SH-SY5Y (cell line): ENCODE measurements around the gene MT3.

ENCODE experiments used
- GATA2 ChIP-seq: IDR thresholded peaks from 2 replicates; pipeline ENCODE4 v1.6.1; 2011; ENCODE audit warnings: mild to moderate bottlenecking, low read depth, low read length
- GATA3 ChIP-seq: IDR thresholded peaks from 2 replicates; pipeline ENCODE4 v1.6.1; 2011; ENCODE audit warnings: low read depth, mild to moderate bottlenecking, low read length, moderate library complexity

GRCh38 chr16:56606476-56607108 is 17.3 kb downstream of the MT3 start:
- no peak for TF ChIP-seq GATA2
- TF ChIP-seq GATA3 = no peak
